Memory B cell (primary cell): ENCODE measurements around the gene DDC.
"Not testable (repeated sequence)": the region's sequence is repeated elsewhere in the genome, so short reads cannot be mapped to it uniquely, and the experiment has no call there.

Source experiments
- ATAC-seq: fragments of 150-1000 bp; cut with Tn5 transposase; 2 replicates; pipeline ENCODE4 v1.10.0; 2021; ENCODE audit warnings: low read depth, mild to moderate bottlenecking, moderate library complexity
- DNase-seq, 2 donors: peaks; one replicate each; pipeline ENCODE4 v3.0.0; 2022; ENCODE audit warnings: low spot score in 2 of 2
- H3K27ac Mint-ChIP-seq: one replicate; pipeline ENCODE4 v1.8.0; 2022; ENCODE audit warnings: mild to moderate bottlenecking, moderate library complexity, mixed read lengths
- H3K27me3 Mint-ChIP-seq: one replicate; pipeline ENCODE4 v1.8.0; 2022; ENCODE audit warnings: mixed read lengths
- H3K36me3 Mint-ChIP-seq: one replicate; pipeline ENCODE4 v1.8.0; 2022; ENCODE audit warnings: mild to moderate bottlenecking, mixed read lengths
- H3K4me1 Mint-ChIP-seq: one replicate; pipeline ENCODE4 v1.8.0; 2022; ENCODE audit warnings: mixed read lengths
- H3K4me3 Mint-ChIP-seq: one replicate; pipeline ENCODE4 v1.8.0; 2022; ENCODE audit warnings: mild to moderate bottlenecking, moderate library complexity, mixed read lengths
- H3K9me3 Mint-ChIP-seq: one replicate; pipeline ENCODE4 v1.8.0; 2022; ENCODE audit warnings: mixed read lengths

The DDC gene

GRCh38 chr7:50580057-50580456 is 14.9 kb upstream of the DDC start:
- no peak overlapping the region for H3K4me3 Mint-ChIP-seq
- peaks cover 17% of the 10 kb centered on the region for H3K9me3 Mint-ChIP-seq
- H3K27ac Mint-ChIP-seq = no peak overlapping the region
- ATAC-seq (no peak), DNase-seq (no peak)
- peaks cover 5% of the 10 kb centered on the region for H3K36me3 Mint-ChIP-seq
- peaks cover 13% of the 10 kb centered on the region for H3K27me3 Mint-ChIP-seq
- H3K4me1 Mint-ChIP-seq = no peaks in the 10 kb centered on the region

DNA sequence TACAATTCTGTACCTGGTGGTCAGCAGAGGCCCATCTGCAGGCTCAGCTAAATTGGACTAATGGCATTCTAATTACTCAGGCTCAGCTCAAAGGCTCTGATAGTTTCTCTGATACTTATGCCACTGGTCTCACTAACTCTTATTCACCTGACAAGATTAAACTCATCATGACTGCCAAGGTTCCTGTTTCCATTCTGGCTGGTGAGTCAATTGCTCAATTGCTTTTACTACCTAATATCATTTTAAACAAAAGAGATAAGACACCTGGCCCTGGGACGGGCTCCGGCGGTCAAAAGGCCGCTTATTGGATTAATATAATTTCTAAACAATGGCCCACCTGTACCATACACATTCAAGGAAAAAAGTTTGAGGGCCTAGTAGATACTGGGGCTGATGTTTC is 12.9 kb upstream of the DDC start:
- not testable (repeated sequence) for H3K9me3 Mint-ChIP-seq, DNase-seq, H3K4me1 Mint-ChIP-seq, H3K36me3 Mint-ChIP-seq, ATAC-seq, H3K4me3 Mint-ChIP-seq, H3K27ac Mint-ChIP-seq
- peaks cover 14% of the 10 kb centered on the region for H3K27me3 Mint-ChIP-seq

- Mint-ChIP-seq H3K9me3 (peaks cover 8% of the 10 kb centered on the region), H3K27me3 (peaks cover 14% of the 10 kb centered on the region), H3K4me3 (no peak overlapping the region), H3K36me3 (peaks cover 5% of the 10 kb centered on the region), H3K4me1 (no peaks in the 10 kb centered on the region), H3K27ac (no peak overlapping the region)
- no peak for ATAC-seq
- DNase-seq = no peak
Measured at GRCh38 chr7:50577569-50577968, 12.4 kb upstream of the DDC start.

GRCh38 chr7:50576388-50576787 is 11.2 kb upstream of the DDC start:
- not testable (repeated sequence) for DNase-seq, H3K9me3 Mint-ChIP-seq, H3K27ac Mint-ChIP-seq, H3K4me3 Mint-ChIP-seq, H3K4me1 Mint-ChIP-seq, H3K36me3 Mint-ChIP-seq, ATAC-seq
- H3K27me3 Mint-ChIP-seq = peaks cover 14% of the 10 kb centered on the region

DNA sequence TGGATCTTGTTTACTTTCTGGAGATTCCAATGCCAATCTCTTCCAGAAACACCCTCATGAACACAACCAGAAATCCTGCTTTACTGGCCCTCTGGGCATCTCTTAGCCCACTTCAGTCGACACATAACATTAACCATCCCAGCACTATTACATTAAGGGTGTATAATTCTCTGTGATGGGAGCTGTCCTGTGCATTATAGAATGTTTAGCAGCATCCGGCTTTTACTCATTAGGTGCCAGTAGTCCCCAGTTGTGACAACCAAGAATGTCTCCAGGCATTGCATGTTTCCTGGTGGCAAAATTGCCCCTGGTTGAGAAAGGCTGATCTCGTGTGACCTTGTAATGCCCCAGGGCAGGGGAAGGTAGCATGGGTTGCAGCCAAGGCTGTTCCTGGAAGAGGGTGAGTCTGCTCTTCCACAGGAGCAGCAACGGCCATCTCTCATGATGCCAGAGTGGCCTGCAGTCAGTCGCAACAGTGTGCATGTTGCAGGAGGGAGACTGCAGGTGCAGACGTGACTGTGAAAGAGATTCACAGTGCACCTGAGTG is 2.6 kb upstream of the DDC start:
- no peak overlapping the region for H3K4me3 Mint-ChIP-seq
- H3K9me3 Mint-ChIP-seq = peaks cover 6% of the 10 kb centered on the region
- no peak overlapping the region for H3K27ac Mint-ChIP-seq
- H3K36me3 Mint-ChIP-seq = no peaks in the 10 kb centered on the region
- no peak for DNase-seq
- peaks cover 4% of the 10 kb centered on the region for H3K27me3 Mint-ChIP-seq
- H3K4me1 Mint-ChIP-seq = no peaks in the 10 kb centered on the region
- ATAC-seq = no peak

GRCh38 chr7:50565977-50566376 is 772 bp upstream of the DDC start:
- DNase-seq = no peak
- H3K27ac Mint-ChIP-seq = no peak overlapping the region
- H3K4me3 Mint-ChIP-seq = no peak overlapping the region
- ATAC-seq = no peak
- H3K4me1 Mint-ChIP-seq = no peaks in the 10 kb centered on the region
- no peaks in the 10 kb centered on the region for H3K36me3 Mint-ChIP-seq
- peaks cover 8% of the 10 kb centered on the region for H3K27me3 Mint-ChIP-seq
- H3K9me3 Mint-ChIP-seq = peaks cover 6% of the 10 kb centered on the region

- no peaks in the 10 kb centered on the region for H3K4me1 Mint-ChIP-seq
- H3K4me3 Mint-ChIP-seq = no peak overlapping the region
- H3K9me3 Mint-ChIP-seq = peaks cover 5% of the 10 kb centered on the region
- no peaks in the 10 kb centered on the region for H3K36me3 Mint-ChIP-seq
- no peak overlapping the region for H3K27ac Mint-ChIP-seq
- ATAC-seq (no peak), DNase-seq (no peak)
- H3K27me3 Mint-ChIP-seq = peaks cover 8% of the 10 kb centered on the region
Measured at GRCh38 chr7:50565559-50565916, 333 bp upstream of the DDC start.

DNA sequence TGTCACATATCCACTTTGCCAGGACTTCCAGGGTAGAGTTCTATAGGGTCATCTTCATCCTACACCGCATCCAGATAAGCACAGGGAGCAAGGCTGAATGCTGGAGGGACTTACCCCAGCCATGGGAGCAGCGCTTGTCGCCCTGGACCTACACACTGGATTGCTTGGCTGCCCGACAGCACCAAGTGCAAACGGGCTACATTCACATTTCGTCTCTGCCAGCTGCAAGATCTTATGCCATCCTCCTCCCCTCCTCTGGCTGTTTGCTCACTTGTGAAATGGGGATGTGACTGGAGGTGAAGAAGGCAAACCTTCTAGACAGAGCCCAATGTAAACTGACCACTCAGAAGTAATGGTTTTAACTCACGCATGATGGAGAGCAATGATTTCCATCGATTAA is 1.0 kb downstream of the DDC start:
- ATAC-seq = no peak
- no peak overlapping the region for H3K27ac Mint-ChIP-seq
- no peaks in the 10 kb centered on the region for H3K9me3 Mint-ChIP-seq
- no peak overlapping the region for H3K4me3 Mint-ChIP-seq
- no peaks in the 10 kb centered on the region for H3K4me1 Mint-ChIP-seq
- no peak for DNase-seq
- peaks cover 7% of the 10 kb centered on the region for H3K27me3 Mint-ChIP-seq
- no peaks in the 10 kb centered on the region for H3K36me3 Mint-ChIP-seq

GRCh38 chr7:50562136-50562535 is 3.1 kb downstream of the DDC start:
- no peak overlapping the region for H3K27ac Mint-ChIP-seq
- no peaks in the 10 kb centered on the region for H3K9me3 Mint-ChIP-seq
- H3K4me3 Mint-ChIP-seq = no peak overlapping the region
- DNase-seq = no peak
- H3K27me3 Mint-ChIP-seq = peaks cover 12% of the 10 kb centered on the region
- no peak for ATAC-seq
- no peaks in the 10 kb centered on the region for H3K36me3 Mint-ChIP-seq
- no peaks in the 10 kb centered on the region for H3K4me1 Mint-ChIP-seq

DNA sequence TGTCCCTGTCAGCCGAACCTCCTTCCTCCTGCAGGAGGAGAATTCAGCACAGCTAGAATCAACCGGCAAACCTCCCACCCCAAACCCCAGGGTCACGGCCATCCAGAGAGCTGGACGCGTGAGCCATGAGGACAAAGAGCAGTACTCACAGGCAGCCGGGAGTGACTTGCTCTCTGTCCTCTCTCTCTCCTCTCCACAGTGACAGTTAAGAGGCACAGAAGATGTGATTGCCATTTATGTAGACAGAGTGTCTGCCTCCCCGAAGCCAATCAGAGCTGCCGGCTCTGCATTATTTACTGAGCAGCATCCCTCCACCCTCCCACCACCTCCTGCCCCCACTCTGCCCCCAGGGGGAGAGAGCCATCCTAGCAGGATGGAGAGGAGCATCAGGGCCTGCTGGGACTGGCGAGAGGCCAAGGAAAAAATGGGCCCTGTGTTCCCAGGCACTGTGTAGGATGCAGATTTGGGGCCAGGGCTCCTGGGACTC is 4.3 kb downstream of the DDC start:
- H3K27ac Mint-ChIP-seq = no peak overlapping the region
- H3K9me3 Mint-ChIP-seq = no peaks in the 10 kb centered on the region
- no peaks in the 10 kb centered on the region for H3K36me3 Mint-ChIP-seq
- DNase-seq (no peak), ATAC-seq (no peak)
- no peak overlapping the region for H3K4me3 Mint-ChIP-seq
- H3K4me1 Mint-ChIP-seq = no peaks in the 10 kb centered on the region
- peaks cover 13% of the 10 kb centered on the region for H3K27me3 Mint-ChIP-seq

DNA sequence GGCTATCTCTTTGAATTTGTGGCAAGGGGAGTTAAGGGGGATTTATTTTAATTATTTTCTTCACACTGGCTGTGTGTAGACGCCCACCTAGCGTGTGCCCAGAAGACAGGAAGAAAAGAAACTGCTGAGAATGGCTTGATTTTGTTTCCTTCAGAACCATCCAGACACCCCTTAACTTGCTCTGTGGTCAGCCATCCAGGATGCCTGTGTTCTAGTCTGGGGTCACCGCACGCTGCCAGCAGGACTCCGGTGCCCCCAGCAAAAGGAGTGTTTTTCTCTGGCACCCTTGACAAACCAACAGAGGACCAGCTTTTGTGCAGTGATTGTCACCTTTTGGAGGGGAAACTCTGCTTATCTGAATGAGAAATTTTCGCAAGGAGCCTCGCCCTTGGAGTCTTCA is 5.3 kb downstream of the DDC start:
- Mint-ChIP-seq H3K9me3 (no peaks in the 10 kb centered on the region), H3K27ac (no peak overlapping the region), H3K36me3 (no peaks in the 10 kb centered on the region), H3K27me3 (peaks cover 13% of the 10 kb centered on the region), H3K4me3 (no peak overlapping the region), H3K4me1 (no peaks in the 10 kb centered on the region)
- DNase-seq (no peak), ATAC-seq (no peak)

GRCh38 chr7:50558294-50559053 is 6.7 kb downstream of the DDC start:
- Mint-ChIP-seq H3K27ac (no peak overlapping the region), H3K9me3 (no peaks in the 10 kb centered on the region), H3K4me1 (no peaks in the 10 kb centered on the region), H3K4me3 (no peak overlapping the region), H3K27me3 (peaks cover 17% of the 10 kb centered on the region), H3K36me3 (no peaks in the 10 kb centered on the region)
- DNase-seq (no peak), ATAC-seq (no peak)

GRCh38 chr7:50557099-50557498 is 8.1 kb downstream of the DDC start:
- Mint-ChIP-seq H3K27me3 (peaks cover 19% of the 10 kb centered on the region), H3K4me3 (no peak overlapping the region), H3K27ac (no peak overlapping the region), H3K36me3 (no peaks in the 10 kb centered on the region), H3K9me3 (no peaks in the 10 kb centered on the region), H3K4me1 (no peaks in the 10 kb centered on the region)
- DNase-seq (no peak), ATAC-seq (no peak)

- Mint-ChIP-seq H3K4me3 (no peak overlapping the region), H3K36me3 (no peaks in the 10 kb centered on the region), H3K27me3 (peaks cover 16% of the 10 kb centered on the region), H3K9me3 (no peaks in the 10 kb centered on the region), H3K4me1 (no peaks in the 10 kb centered on the region), H3K27ac (no peak overlapping the region)
- no peak for ATAC-seq
- no peak for DNase-seq
Measured at GRCh38 chr7:50556247-50556991, 8.8 kb downstream of the DDC start.
